WTC11 (cell line): Measurements from ENCODE around the gene SPIRE1.
"Not testable (repeated sequence)": the region's sequence is repeated elsewhere in the genome, so short reads cannot be mapped to it uniquely, and the experiment has no call there.

Source experiments
- CREB1 ChIP-seq: sonication (generic); formaldehyde crosslinking; IDR thresholded peaks from 2 replicates; pipeline ENCODE4 v1.8.0; 2023; ENCODE audit warnings: mild to moderate bottlenecking, missing genetic modification reagents
- TEAD4 ChIP-seq: sonication (generic); formaldehyde crosslinking; IDR thresholded peaks from 2 replicates; pipeline ENCODE4 v1.8.0; 2022; ENCODE audit warnings: mild to moderate bottlenecking, missing genetic modification reagents
- TF ChIP-seq, protein P1 (sequence below): sonication (generic); formaldehyde crosslinking; IDR thresholded peaks from 2 replicates; pipeline ENCODE4 v1.8.1; 2023; ENCODE audit warnings: mild to moderate bottlenecking, missing genetic modification reagents, moderate library complexity
- TF ChIP-seq, protein P2 (sequence below): fragments of 200-600 bp; IDR thresholded peaks from 2 replicates; pipeline ENCODE4 v1.8.0; 2022; ENCODE audit warnings: antibody characterized with exemption
- TF ChIP-seq, protein P3 (sequence below): sonication (generic); formaldehyde crosslinking; IDR thresholded peaks from 2 replicates; pipeline ENCODE4 v1.8.1; 2023; ENCODE audit warnings: mild to moderate bottlenecking, missing genetic modification reagents, borderline replicate concordance
- TF ChIP-seq, protein P4 (sequence below): sonication (generic); formaldehyde crosslinking; IDR thresholded peaks from 2 replicates; pipeline ENCODE4 v1.8.1; 2022; ENCODE audit warnings: low read depth, mild to moderate bottlenecking, moderate library complexity, missing genetic modification reagents, borderline replicate concordance

DNA sequence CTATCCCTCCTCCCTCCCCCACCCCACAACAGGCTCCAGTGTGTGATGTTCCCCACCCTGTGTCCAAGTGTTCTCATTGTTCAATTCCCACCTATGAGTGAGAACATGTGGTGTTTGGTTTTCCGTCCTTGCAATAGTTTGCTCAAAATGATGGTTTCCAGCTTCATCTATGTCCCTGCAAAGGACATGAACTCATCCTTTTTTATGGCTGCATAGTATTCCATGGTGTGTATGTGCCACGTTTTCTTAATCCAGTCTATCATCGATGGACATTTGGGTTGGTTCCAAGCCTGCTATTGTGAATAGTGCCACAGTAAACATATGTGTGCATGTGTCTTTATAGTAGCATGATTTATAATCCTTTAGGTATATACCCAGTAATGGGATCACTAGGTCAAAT is 30.7 kb downstream of the SPIRE1 start:
- TF ChIP-seq, protein P1, sequence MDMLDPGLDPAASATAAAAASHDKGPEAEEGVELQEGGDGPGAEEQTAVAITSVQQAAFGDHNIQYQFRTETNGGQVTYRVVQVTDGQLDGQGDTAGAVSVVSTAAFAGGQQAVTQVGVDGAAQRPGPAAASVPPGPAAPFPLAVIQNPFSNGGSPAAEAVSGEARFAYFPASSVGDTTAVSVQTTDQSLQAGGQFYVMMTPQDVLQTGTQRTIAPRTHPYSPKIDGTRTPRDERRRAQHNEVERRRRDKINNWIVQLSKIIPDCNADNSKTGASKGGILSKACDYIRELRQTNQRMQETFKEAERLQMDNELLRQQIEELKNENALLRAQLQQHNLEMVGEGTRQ (CRISPR knock-in tag): not testable (repeated sequence)
- TF ChIP-seq, protein P2, sequence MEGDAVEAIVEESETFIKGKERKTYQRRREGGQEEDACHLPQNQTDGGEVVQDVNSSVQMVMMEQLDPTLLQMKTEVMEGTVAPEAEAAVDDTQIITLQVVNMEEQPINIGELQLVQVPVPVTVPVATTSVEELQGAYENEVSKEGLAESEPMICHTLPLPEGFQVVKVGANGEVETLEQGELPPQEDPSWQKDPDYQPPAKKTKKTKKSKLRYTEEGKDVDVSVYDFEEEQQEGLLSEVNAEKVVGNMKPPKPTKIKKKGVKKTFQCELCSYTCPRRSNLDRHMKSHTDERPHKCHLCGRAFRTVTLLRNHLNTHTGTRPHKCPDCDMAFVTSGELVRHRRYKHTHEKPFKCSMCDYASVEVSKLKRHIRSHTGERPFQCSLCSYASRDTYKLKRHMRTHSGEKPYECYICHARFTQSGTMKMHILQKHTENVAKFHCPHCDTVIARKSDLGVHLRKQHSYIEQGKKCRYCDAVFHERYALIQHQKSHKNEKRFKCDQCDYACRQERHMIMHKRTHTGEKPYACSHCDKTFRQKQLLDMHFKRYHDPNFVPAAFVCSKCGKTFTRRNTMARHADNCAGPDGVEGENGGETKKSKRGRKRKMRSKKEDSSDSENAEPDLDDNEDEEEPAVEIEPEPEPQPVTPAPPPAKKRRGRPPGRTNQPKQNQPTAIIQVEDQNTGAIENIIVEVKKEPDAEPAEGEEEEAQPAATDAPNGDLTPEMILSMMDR: not testable (repeated sequence)
- TF ChIP-seq, protein P3, sequence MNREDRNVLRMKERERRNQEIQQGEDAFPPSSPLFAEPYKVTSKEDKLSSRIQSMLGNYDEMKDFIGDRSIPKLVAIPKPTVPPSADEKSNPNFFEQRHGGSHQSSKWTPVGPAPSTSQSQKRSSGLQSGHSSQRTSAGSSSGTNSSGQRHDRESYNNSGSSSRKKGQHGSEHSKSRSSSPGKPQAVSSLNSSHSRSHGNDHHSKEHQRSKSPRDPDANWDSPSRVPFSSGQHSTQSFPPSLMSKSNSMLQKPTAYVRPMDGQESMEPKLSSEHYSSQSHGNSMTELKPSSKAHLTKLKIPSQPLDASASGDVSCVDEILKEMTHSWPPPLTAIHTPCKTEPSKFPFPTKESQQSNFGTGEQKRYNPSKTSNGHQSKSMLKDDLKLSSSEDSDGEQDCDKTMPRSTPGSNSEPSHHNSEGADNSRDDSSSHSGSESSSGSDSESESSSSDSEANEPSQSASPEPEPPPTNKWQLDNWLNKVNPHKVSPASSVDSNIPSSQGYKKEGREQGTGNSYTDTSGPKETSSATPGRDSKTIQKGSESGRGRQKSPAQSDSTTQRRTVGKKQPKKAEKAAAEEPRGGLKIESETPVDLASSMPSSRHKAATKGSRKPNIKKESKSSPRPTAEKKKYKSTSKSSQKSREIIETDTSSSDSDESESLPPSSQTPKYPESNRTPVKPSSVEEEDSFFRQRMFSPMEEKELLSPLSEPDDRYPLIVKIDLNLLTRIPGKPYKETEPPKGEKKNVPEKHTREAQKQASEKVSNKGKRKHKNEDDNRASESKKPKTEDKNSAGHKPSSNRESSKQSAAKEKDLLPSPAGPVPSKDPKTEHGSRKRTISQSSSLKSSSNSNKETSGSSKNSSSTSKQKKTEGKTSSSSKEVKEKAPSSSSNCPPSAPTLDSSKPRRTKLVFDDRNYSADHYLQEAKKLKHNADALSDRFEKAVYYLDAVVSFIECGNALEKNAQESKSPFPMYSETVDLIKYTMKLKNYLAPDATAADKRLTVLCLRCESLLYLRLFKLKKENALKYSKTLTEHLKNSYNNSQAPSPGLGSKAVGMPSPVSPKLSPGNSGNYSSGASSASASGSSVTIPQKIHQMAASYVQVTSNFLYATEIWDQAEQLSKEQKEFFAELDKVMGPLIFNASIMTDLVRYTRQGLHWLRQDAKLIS (CRISPR knock-in tag): not testable (repeated sequence)
- not testable (repeated sequence) for TF ChIP-seq TEAD4, CREB1 (CRISPR knock-in tag)
- TF ChIP-seq, protein P4, sequence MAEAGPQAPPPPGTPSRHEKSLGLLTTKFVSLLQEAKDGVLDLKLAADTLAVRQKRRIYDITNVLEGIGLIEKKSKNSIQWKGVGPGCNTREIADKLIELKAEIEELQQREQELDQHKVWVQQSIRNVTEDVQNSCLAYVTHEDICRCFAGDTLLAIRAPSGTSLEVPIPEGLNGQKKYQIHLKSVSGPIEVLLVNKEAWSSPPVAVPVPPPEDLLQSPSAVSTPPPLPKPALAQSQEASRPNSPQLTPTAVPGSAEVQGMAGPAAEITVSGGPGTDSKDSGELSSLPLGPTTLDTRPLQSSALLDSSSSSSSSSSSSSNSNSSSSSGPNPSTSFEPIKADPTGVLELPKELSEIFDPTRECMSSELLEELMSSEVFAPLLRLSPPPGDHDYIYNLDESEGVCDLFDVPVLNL (CRISPR knock-in tag): not testable (repeated sequence)
